A549 (cell line): ENCODE measurements around the gene MLF1. TPM values are rescaled to one million over a fixed set of nuclear protein-coding genes. Genes with fewer than 3 reads are reported as not detected.
A peak's percentile ranks its signal among the peaks of the same experiment; 100 is the strongest.

Source experiments
- ATAC-seq, 2 experiments: fragments of 200-7000 bp in 1 of 2; fragments of >200 bp in 1 of 2; cut with Nextera tagmentation in 1 of 2; cut with Tn5 transposase in 1 of 2; 3 replicates each; pipeline versions ENCODE4 v1.8.0 to v1.9.1; 2018 to 2020; ENCODE audit warnings: mild to moderate bottlenecking in 1 of 2, moderate library complexity in 1 of 2
- CTCF ChIA-PET: fragments of 300-600 bp; sonication (Branson Sonifier 250); formaldehyde crosslinking; extraction: SDS; loops from one replicate; lab custom pipeline; 2021; ENCODE audit warnings: antibody characterized with exemption, inconsistent platforms; lab: Yijun Ruan, JAX
- POLR2A ChIA-PET: fragments of 350-600 bp; formaldehyde crosslinking; extraction: SDS; loops from one replicate; lab custom pipeline; 2021; ENCODE audit warnings: antibody characterized with exemption, inconsistent platforms; lab: Yijun Ruan, JAX
- DNase-seq, 2 experiments: peaks; one replicate each; pipeline versions ENCODE4 v3.0.0 to v3.0.0-alpha.2; 2011 to 2016; ENCODE audit warnings: low read depth in 1 of 2, low spot score in 1 of 2
- FAIRE-seq: peaks from 2 replicates; lab custom pipeline; 2011; peaks lifted over from hg19 to GRCh38; lab: Jason Lieb, UNC
- H3K27ac ChIP-seq, 2 experiments: fragments of >200 bp; sonication (Bioruptor Twin); formaldehyde crosslinking; 3 replicates each; pipeline ENCODE4 v1.5.1; 2016 to 2017
- H3K4me1 ChIP-seq: fragments of >200 bp; sonication (Bioruptor Twin); formaldehyde crosslinking; 3 replicates; pipeline ENCODE4 v1.6.1; 2016
- H3K4me2 ChIP-seq: fragments of >200 bp; sonication (Bioruptor Twin); formaldehyde crosslinking; 3 replicates; pipeline ENCODE4 v1.6.1; 2016
- H3K4me3 ChIP-seq: fragments of >200 bp; sonication (Bioruptor Twin); formaldehyde crosslinking; 3 replicates; pipeline ENCODE4 v1.5.1; 2016
- H3K9me3 ChIP-seq: fragments of >200 bp; sonication (Bioruptor Twin); formaldehyde crosslinking; 3 replicates; pipeline ENCODE4 v1.6.1; 2016
- CHD4 ChIP-seq: fragments of 200-600 bp; sonication (generic); IDR thresholded peaks from 2 replicates; pipeline ENCODE4 v1.6.1; 2016; ENCODE audit warnings: antibody characterized with exemption, mild to moderate bottlenecking, borderline replicate concordance
- EHMT2 ChIP-seq: fragments of 200-600 bp; sonication (generic); IDR thresholded peaks from 2 replicates; pipeline ENCODE4 v1.6.1; 2016; ENCODE audit warnings: antibody characterized with exemption, low read depth, mild to moderate bottlenecking, moderate library complexity
- FOXS1 ChIP-seq: fragments of 250-450 bp; sonication (Bioruptor Pico); IDR thresholded peaks from 2 replicates; pipeline ENCODE4 v1.5.0; 2020; ENCODE audit warnings: mild to moderate bottlenecking, moderate library complexity
- GATA3 ChIP-seq: IDR thresholded peaks from 2 replicates; pipeline ENCODE4 v1.6.1; 2012; ENCODE audit warnings: borderline replicate concordance
- HEYL ChIP-seq: fragments of 250-450 bp; sonication (Bioruptor Pico); IDR thresholded peaks from 2 replicates; pipeline ENCODE4 v1.8.0; 2021; ENCODE audit warnings: mild to moderate bottlenecking, moderate library complexity
- KDM1A ChIP-seq: fragments of 200-600 bp; sonication (generic); IDR thresholded peaks from 2 replicates; pipeline ENCODE4 v1.6.1; 2016; ENCODE audit warnings: low read depth, mild to moderate bottlenecking
- MAFK ChIP-seq: fragments of 450-650 bp; IDR thresholded peaks from 2 replicates; pipeline ENCODE4 v1.6.1; 2014; ENCODE audit not compliant: partially characterized antibody
- NFE2L2 ChIP-seq: fragments of 150-350 bp; conservative IDR thresholded peaks from 2 replicates; pipeline ENCODE4 v1.6.1; 2014; ENCODE audit warnings: low read length
- NPAS2 ChIP-seq: fragments of 250-450 bp; sonication (Bioruptor Pico); IDR thresholded peaks from 2 replicates; pipeline ENCODE4 v1.8.0; 2022; ENCODE audit warnings: mild to moderate bottlenecking, moderate library complexity, borderline replicate concordance
- NR3C1 ChIP-seq: fragments of >200 bp; sonication (Bioruptor Twin); formaldehyde crosslinking; IDR thresholded peaks from 3 replicates; pipeline ENCODE4 v1.6.1; 2017
- POLR2AphosphoS2 ChIP-seq: conservative IDR thresholded peaks from 2 replicates; pipeline ENCODE4 v1.6.1; 2012; ENCODE audit warnings: low read length, improper control_type of control experiment, inconsistent platforms
- ZFP36 ChIP-seq: fragments of 450-650 bp; IDR thresholded peaks from 2 replicates; pipeline ENCODE4 v1.6.1; 2014; ENCODE audit warnings: borderline replicate concordance; ENCODE audit not compliant: partially characterized antibody
- ZSCAN20 ChIP-seq: fragments of 250-450 bp; sonication (Bioruptor Pico); IDR thresholded peaks from 2 replicates; pipeline ENCODE4 v1.8.0; 2022; ENCODE audit warnings: mild to moderate bottlenecking, moderate library complexity
- WGBS: methylation state at CpG from one replicate; pipeline ENCODE4 v1.1.6; 2017; ENCODE audit errors: missing lambda C conversion rate; 5-methylcytosine and 5-hydroxymethylcytosine counted together
- polyA plus RNA-seq, 4 experiments: library from polyadenylated mRNA; depleted of rRNA in 3 of 4; stranded (reverse); fragments of >200 nt; fragmentation: RNase III in 1 of 4; extraction: RNeasy Plus Mini Kit Qiagen cat#74134 plus additional on column Dnase treatment in 1 of 4; gene quantifications; 2 replicates in 3 of 4; 3 replicates in 1 of 4; pipeline ENCODE4 v1.2.3, GENCODE V29; 2011 to 2017
- TF ChIP-seq, protein P1 (sequence below): fragments of >200 bp; sonication (Bioruptor Twin); formaldehyde crosslinking; IDR thresholded peaks from 2 replicates; pipeline ENCODE4 v1.6.1; 2016
- TF ChIP-seq, protein P2 (sequence below): fragments of 150-350 bp; IDR thresholded peaks from 2 replicates; pipeline ENCODE4 v1.6.1; 2014; ENCODE audit warnings: low read depth, mild to moderate bottlenecking, low read length
- TF ChIP-seq, protein P3 (sequence below): IDR thresholded peaks from 2 replicates; pipeline ENCODE4 v1.6.1; 2012
- TF ChIP-seq, protein P4 (sequence below): fragments of >200 bp; sonication (Bioruptor Twin); formaldehyde crosslinking; IDR thresholded peaks from 3 replicates; pipeline ENCODE4 v1.5.1; 2016

The MLF1 gene
- polyA plus RNA-seq, 2 of the 4 experiments (the other 2 are of a cell fraction): 13.5 to 18.6 TPM

DNA sequence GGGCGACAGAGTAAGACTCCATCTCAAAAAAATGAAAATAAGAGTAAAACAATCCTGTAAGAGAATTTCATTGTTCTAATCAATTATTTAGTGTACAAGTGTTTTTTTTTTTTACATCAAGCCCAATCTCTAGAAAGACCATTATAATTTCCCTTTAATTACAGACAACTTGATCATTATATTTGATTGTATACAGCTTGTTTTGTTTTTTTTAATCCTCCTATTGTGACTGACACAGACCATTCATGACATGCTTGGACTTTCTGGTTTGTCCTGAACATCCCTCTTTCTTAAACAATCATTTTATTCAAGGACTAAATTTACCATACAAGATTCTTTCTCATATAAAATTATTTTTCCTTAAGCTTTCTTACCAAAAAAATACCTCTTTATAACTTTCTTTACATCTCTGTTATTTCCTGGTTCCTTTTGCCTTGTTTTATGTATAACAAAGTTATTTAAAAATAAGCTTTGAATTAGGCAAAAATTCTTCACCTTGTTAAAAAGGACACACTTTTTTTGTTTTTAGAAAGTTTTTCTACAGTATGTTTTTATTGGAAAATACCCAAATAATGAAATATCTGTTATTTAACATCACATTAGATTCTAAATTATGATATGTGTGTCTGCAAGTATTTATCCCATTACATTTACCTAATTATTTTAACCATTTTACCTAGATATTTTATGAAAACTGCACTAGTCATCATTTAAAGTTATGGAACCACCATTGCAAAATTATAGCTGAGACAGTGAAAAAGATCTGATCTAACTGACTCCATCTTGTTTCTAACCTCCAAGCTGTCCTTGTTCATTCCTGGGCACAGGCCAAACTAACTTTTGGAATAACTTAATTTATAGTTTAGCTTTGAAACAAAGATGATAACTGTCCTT, 47.2 kb downstream of the MLF1 start:
- peak; percentile 47 for TF ChIP-seq MAFK
- TF ChIP-seq ZFP36: peak; percentile 88
- TF ChIP-seq NR3C1: no peak
- ChIA-PET POLR2A (no interaction called here), CTCF (interaction anchor here (0.6 to 2.2 kb wide), 2 partner anchors 26 to 1122 kb away, joined by 3 to 12 read pairs; partner anchors contain the start of gene GFM1)
- Histone ChIP-seq H3K9me3 (peaks cover 21% of the 10 kb centered on the region), H3K4me3 (no peak overlapping the region), H3K4me2 (no peak overlapping the region), H3K4me1 (no peaks in the 10 kb centered on the region), H3K27ac (no peak overlapping the region)
- no peak for DNase-seq
- 7% methylated on average over 1 of the region's 1 CpG for WGBS
- ATAC-seq: no peak
- FAIRE-seq: no peak

DNA sequence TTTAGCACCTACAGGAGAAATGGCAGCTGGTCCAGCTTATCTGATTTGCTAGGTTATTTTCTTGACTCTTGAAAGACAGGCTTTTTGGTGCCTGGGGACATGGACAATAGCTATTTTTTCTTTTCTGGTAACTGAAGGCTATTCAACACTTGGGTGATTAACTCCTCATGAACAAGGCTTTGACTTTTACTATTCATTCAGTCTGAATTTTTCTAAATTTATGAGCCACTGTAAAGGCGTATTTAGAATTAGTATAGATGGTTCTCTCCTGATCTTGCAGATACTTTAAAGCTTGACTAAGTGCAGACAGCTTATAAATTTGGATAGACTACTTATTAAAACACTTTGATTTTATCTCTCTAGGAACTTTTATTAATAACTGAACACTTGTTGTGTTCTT, 54.9 kb downstream of the MLF1 start:
- 2% methylated on average over 1 of the region's 1 CpG for WGBS
- H3K9me3 ChIP-seq: no peaks in the 10 kb centered on the region
- no peaks in the 10 kb centered on the region for H3K4me1 ChIP-seq
- H3K27ac ChIP-seq: no peak overlapping the region
- H3K4me3 ChIP-seq: no peak overlapping the region
- H3K4me2 ChIP-seq: no peak overlapping the region
- ChIA-PET POLR2A (no interaction called here), CTCF (interaction anchor here (1.0 kb wide), 1 partner anchor 18 kb away, joined by 3 read pairs; the partner anchor contains the start of gene GFM1)
- ATAC-seq: no peak
- TF ChIP-seq EHMT2 (no peak), CHD4 (no peak), GATA3 (no peak), FOXS1 (CRISPR knock-in tag) (no peak), ZSCAN20 (CRISPR knock-in tag) (no peak), MAFK (no peak), NFE2L2 (no peak), NR3C1 (no peak), POLR2AphosphoS2 (no peak)
- TF ChIP-seq, protein P1, sequence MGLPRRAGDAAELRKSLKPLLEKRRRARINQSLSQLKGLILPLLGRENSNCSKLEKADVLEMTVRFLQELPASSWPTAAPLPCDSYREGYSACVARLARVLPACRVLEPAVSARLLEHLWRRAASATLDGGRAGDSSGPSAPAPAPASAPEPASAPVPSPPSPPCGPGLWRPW: no peak
- TF ChIP-seq, protein P2, sequence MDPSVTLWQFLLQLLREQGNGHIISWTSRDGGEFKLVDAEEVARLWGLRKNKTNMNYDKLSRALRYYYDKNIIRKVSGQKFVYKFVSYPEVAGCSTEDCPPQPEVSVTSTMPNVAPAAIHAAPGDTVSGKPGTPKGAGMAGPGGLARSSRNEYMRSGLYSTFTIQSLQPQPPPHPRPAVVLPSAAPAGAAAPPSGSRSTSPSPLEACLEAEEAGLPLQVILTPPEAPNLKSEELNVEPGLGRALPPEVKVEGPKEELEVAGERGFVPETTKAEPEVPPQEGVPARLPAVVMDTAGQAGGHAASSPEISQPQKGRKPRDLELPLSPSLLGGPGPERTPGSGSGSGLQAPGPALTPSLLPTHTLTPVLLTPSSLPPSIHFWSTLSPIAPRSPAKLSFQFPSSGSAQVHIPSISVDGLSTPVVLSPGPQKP: no peak
- no peak for DNase-seq
- FAIRE-seq: no peak

DNA sequence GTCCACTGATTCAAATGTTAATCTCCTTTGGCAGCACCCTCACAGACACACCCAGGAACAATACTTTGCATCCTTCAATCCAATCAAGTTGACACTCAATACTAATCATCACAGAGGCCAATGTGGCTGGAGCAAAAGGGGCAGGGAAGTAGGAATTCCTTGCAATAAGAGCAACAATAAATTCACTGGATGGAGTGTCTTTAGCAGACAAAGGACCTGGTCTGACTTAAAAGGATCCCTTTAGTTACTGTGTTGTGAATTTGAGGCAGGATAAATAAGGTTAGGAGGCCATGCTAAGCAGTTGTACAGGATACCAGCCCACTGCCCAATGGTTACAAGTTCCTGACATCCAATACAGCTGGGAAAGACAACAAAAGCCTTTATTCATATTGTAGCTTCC, 61.0 kb downstream of the MLF1 start:
- no peak for ATAC-seq
- no peak for FAIRE-seq
- POLR2A ChIA-PET: no interaction called here

More for the DNA sequence above, 61.0 kb downstream of the MLF1 start:
- no peak for DNase-seq
- TF ChIP-seq, protein P3, sequence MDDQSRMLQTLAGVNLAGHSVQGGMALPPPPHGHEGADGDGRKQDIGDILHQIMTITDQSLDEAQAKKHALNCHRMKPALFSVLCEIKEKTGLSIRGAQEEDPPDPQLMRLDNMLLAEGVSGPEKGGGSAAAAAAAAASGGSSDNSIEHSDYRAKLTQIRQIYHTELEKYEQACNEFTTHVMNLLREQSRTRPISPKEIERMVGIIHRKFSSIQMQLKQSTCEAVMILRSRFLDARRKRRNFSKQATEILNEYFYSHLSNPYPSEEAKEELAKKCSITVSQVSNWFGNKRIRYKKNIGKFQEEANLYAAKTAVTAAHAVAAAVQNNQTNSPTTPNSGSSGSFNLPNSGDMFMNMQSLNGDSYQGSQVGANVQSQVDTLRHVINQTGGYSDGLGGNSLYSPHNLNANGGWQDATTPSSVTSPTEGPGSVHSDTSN: no peak
- TF ChIP-seq KDM1A (no peak), NFE2L2 (no peak), NPAS2 (CRISPR knock-in tag) (no peak), HEYL (no peak)
- TF ChIP-seq, protein P2: no peak
- TF ChIP-seq, protein P4, sequence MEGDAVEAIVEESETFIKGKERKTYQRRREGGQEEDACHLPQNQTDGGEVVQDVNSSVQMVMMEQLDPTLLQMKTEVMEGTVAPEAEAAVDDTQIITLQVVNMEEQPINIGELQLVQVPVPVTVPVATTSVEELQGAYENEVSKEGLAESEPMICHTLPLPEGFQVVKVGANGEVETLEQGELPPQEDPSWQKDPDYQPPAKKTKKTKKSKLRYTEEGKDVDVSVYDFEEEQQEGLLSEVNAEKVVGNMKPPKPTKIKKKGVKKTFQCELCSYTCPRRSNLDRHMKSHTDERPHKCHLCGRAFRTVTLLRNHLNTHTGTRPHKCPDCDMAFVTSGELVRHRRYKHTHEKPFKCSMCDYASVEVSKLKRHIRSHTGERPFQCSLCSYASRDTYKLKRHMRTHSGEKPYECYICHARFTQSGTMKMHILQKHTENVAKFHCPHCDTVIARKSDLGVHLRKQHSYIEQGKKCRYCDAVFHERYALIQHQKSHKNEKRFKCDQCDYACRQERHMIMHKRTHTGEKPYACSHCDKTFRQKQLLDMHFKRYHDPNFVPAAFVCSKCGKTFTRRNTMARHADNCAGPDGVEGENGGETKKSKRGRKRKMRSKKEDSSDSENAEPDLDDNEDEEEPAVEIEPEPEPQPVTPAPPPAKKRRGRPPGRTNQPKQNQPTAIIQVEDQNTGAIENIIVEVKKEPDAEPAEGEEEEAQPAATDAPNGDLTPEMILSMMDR: no peak
- Histone ChIP-seq H3K4me1 (no peaks in the 10 kb centered on the region), H3K27ac (no peak overlapping the region), H3K4me2 (no peak overlapping the region), H3K9me3 (no peaks in the 10 kb centered on the region), H3K4me3 (no peak overlapping the region)
- CTCF ChIA-PET: no interaction called here
